NCI-H2107 treated with DMSO at 0.1 percent for 48 hours (cell line): ENCODE results near the gene SNRPB2.

Experiments used
- DNase-seq: peaks from one replicate; lab custom pipeline; 2025; ENCODE audit not compliant: unreplicated experiment; lab: John Stamatoyannopoulos, UW

The SNRPB2 gene

GRCh38 chr20:16729565-16730460 lies at the start of gene SNRPB2:
TSS of gene SNRPB2 (plus strand) at chr20:16730026. CDS start at chr20:16731703, 1,677 bp downstream.
- peak; percentile 83 for DNase-seq

- DNase-seq: no peak
Observed at GRCh38 chr20:16684416-16684815, 45.4 kb upstream of the SNRPB2 start.

GRCh38 chr20:16689906-16690305 lies 39.9 kb upstream of the SNRPB2 start:
- DNase-seq: no peak

GRCh38 chr20:16691381-16691780 lies 38.4 kb upstream of the SNRPB2 start:
- no peak for DNase-seq

- no peak for DNase-seq
Observed at GRCh38 chr20:16692009-16692408, 37.8 kb upstream of the SNRPB2 start.

- DNase-seq: no peak
Observed at GRCh38 chr20:16692442-16692841, 37.4 kb upstream of the SNRPB2 start.

- no peak for DNase-seq
Observed at GRCh38 chr20:16693278-16693677, 36.5 kb upstream of the SNRPB2 start.

GRCh38 chr20:16694161-16694560 lies 35.7 kb upstream of the SNRPB2 start:
- DNase-seq: no peak

- DNase-seq: no peak
Observed at GRCh38 chr20:16695628-16696027, 34.2 kb upstream of the SNRPB2 start.

GRCh38 chr20:16699293-16699692 lies 30.5 kb upstream of the SNRPB2 start:
- no peak for DNase-seq

GRCh38 chr20:16701296-16701695 lies 28.5 kb upstream of the SNRPB2 start:
- DNase-seq: no peak

GRCh38 chr20:16703570-16703969 lies 26.3 kb upstream of the SNRPB2 start:
- DNase-seq: no peak

GRCh38 chr20:16707674-16708073 lies 22.2 kb upstream of the SNRPB2 start:
- DNase-seq: no peak

- no peak for DNase-seq
Observed at GRCh38 chr20:16708602-16709001, 21.2 kb upstream of the SNRPB2 start.

- DNase-seq: no peak
Observed at GRCh38 chr20:16709017-16709416, 20.8 kb upstream of the SNRPB2 start.

GRCh38 chr20:16710781-16711180 lies 19.0 kb upstream of the SNRPB2 start:
- DNase-seq: no peak

- DNase-seq: no peak
Observed at GRCh38 chr20:16711661-16712258, 18.1 kb upstream of the SNRPB2 start.

GRCh38 chr20:16712511-16712947 lies 17.3 kb upstream of the SNRPB2 start:
- DNase-seq: no peak

- DNase-seq: no peak
Observed at GRCh38 chr20:16713066-16713465, 16.8 kb upstream of the SNRPB2 start.

GRCh38 chr20:16714242-16714641 lies 15.6 kb upstream of the SNRPB2 start:
- DNase-seq: no peak

GRCh38 chr20:16714751-16715150 lies 15.1 kb upstream of the SNRPB2 start:
- DNase-seq: no peak

- DNase-seq: no peak
Observed at GRCh38 chr20:16719421-16719820, 10.4 kb upstream of the SNRPB2 start.
